GM13976 (cell line): ENCODE measurements around the gene MSX1.

Experiments
- DNase-seq: peaks from one replicate; pipeline ENCODE4 v3.0.0; 2012; ENCODE audit warnings: low spot score
- in situ Hi-C: fragments of 300-500 bp; cut with MboI; formaldehyde crosslinking; loops from one replicate; pipeline ENCODE4 v1.12.0; 2022; ENCODE audit warnings: low sequenced_read_pairs, mixed read lengths, inconsistent platforms; ENCODE audit not compliant: unreplicated experiment
- TF ChIP-seq, protein P1 (sequence below): IDR thresholded peaks from 2 replicates; pipeline ENCODE4 v1.5.1; 2012; ENCODE audit warnings: borderline replicate concordance, mild to moderate bottlenecking; ENCODE audit not compliant: insufficient read depth; ENCODE audit errors: extremely low read depth, missing control alignments, control extremely low read depth

Gene MSX1

GRCh38 chr4:4869731-4870571 is 10.5 kb downstream of the MSX1 start:
- in situ Hi-C loops: loop anchor here (10.0 to 25.0 kb wide), 2 partner anchors 108 to 185 kb away; no protein-coding TSS in a partner anchor
- TF ChIP-seq, protein P1, sequence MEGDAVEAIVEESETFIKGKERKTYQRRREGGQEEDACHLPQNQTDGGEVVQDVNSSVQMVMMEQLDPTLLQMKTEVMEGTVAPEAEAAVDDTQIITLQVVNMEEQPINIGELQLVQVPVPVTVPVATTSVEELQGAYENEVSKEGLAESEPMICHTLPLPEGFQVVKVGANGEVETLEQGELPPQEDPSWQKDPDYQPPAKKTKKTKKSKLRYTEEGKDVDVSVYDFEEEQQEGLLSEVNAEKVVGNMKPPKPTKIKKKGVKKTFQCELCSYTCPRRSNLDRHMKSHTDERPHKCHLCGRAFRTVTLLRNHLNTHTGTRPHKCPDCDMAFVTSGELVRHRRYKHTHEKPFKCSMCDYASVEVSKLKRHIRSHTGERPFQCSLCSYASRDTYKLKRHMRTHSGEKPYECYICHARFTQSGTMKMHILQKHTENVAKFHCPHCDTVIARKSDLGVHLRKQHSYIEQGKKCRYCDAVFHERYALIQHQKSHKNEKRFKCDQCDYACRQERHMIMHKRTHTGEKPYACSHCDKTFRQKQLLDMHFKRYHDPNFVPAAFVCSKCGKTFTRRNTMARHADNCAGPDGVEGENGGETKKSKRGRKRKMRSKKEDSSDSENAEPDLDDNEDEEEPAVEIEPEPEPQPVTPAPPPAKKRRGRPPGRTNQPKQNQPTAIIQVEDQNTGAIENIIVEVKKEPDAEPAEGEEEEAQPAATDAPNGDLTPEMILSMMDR: no peak
- no peak for DNase-seq

DNA sequence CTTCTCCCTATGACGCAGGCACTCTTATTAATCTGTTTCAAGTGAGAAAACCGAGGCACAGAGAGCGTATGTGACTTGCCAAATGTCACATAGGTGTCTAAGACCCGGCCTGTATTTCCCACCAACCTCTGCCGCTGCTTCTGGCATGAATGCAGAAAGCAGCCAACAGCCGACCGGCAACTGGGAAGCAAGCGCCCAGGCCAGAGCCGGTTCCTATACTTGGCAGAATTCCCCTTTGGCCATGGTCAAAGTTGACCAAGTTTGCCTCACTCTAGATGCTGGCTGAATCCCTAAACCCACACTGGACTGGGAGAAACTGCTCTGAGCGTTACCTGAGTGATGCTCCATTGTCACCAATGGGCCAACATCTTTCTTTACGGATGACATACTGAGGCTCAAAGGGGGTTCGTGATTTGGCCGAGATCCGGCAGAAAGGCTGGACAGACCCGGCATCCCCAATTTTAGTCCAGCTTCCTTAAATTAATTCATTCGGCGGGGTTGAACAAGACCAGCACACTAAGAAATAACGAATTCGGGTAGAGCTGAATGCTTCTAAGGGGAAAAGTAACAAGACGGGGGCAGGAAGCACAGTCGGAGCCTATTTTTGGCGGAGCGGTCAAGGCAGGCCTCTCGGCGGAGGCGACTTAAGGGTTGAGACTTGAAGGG is 11.2 kb downstream of the MSX1 start:
- TF ChIP-seq, protein P1: no peak
- in situ Hi-C loops: loop anchor here (25.0 kb wide), 1 partner anchor 108 kb away; no protein-coding TSS in a partner anchor
- DNase-seq: no peak

DNA sequence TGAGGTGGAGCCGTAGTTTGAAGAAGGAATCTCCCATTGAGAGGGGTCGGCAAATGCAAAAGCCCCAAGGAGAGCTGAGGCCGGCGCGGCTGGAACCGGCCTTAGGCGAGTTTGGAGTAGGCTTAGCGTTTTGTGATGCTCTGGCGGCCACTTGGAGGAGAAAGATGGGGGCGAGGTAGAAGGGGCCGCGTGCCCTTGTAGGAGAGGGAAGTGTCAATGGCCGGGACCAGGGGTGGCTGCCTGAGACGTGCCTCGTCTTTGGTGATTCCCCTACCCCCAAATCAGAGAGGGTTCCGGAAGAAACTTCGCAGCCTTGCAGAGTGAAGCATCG is 11.7 kb downstream of the MSX1 start:
- no peak for DNase-seq
- TF ChIP-seq, protein P1: no peak
- in situ Hi-C loops: loop anchor here (25.0 kb wide), 1 partner anchor 109 kb away; no protein-coding TSS in a partner anchor

GRCh38 chr4:4871573-4872313 is 12.3 kb downstream of the MSX1 start:
- in situ Hi-C loops: loop anchor here (25.0 kb wide), 1 partner anchor 109 kb away; no protein-coding TSS in a partner anchor
- DNase-seq: no peak
- TF ChIP-seq, protein P1: no peak

DNA sequence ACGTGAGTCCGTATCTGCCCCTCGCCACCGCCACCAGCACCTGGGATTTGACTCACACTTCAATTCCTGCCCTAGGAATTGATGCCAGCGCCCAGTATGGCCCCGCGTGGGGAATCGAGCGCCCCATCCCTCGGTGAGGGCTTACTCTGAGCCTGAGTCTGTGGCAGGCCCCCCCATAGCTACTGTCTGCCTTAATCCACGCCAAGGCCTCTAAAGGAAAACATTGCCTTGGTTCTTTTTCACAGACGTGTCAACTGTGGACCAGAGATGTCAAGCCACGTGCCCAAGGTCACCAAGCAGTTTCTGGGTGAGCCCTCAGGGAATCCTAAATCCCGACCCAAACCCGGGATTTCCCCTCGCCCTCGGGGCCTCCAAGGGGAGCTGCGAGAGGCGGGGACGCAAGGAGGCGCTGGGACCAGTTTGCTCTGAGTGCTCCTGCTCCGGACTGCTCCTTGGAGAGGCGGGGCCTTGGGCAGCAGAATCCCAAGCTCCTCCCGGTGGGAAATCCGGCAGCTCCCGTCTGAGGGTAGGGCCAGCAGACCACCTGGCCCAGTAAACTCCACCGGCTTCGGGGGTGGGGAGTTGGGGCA is 12.9 kb downstream of the MSX1 start:
- in situ Hi-C loops: loop anchor here (25.0 kb wide), 1 partner anchor 110 kb away; no protein-coding TSS in a partner anchor
- TF ChIP-seq, protein P1: no peak
- DNase-seq: no peak

DNA sequence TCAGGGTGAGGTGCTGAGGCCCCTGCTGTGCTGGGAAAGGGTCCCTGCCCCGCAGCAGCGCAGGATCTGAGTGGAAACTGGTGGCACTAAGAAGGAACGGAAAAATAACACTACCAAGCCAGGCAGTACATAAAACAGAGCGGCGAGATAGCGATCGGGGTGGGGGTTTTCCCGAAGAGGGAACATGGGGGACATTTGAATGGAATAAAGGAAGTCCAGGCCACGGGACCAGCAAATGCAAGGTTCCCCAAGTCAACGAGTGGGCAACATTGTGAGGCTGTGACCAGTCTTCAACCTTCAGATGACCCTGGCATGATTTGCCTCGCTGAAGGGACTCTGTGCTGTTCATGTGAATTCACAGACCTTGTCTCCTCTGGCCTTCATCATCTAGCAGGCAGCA is 13.7 kb downstream of the MSX1 start:
- TF ChIP-seq, protein P1: no peak
- in situ Hi-C loops: loop anchor here (25.0 kb wide), 1 partner anchor 111 kb away; no protein-coding TSS in a partner anchor
- DNase-seq: no peak
